ENCODE results near the gene PLXNB3. TPM values are rescaled to one million over a fixed set of nuclear protein-coding genes. Genes with fewer than 3 reads are reported as not detected.

Gene PLXNB3
- total and polyA plus RNA-seq, 7 experiments from 2014 or later = 0.45 to 1.6 (median 0.68) TPM; not detected in 4

- peaks cover 0 to 6% (median 1%) of the 10 kb centered on the region in 7 donors for H3K4me1 Mint-ChIP-seq
Observed at GRCh38 chrX:153769158-153769864, 5.3 kb downstream of the PLXNB3 start.

GRCh38 chrX:153769865-153770600 lies 6.0 kb downstream of the PLXNB3 start:
- Mint-ChIP-seq H3K36me3 (no peaks in the 10 kb centered on the region), H3K9me3 (no peaks in the 10 kb centered on the region), H3K27me3 (peaks cover 0 to 2% (median 0%) of the 10 kb centered on the region in 5 donors), H3K27ac (peak overlapping the region in 1 of 9 donors; percentile 85), H3K4me3 (no peak overlapping the region), H3K4me1 (peaks cover 0 to 6% (median 1%) of the 10 kb centered on the region in 7 donors)
- DNase-seq (no peak), ATAC-seq (no peak)
- POLR2A ChIA-PET = no interaction called here
- intact Hi-C loops (cut with micrococcal nuclease) = loop anchor here in 1 of 2 donors (10.0 kb wide), 1 partner anchor 285 kb away; no protein-coding TSS in a partner anchor
- Histone ChIP-seq H3K27ac (ENCODE audit: low read depth, low read length) (no peak overlapping the region), H3K9me3 (ENCODE audit: control insufficient read depth in 2 of 3, low read length in 3 of 3) (no peaks in the 10 kb centered on the region), H3K27me3 (ENCODE audit: control insufficient read depth in 2 of 2, insufficient read depth in 2 of 2, low read length in 2 of 2) (no peaks in the 10 kb centered on the region), H3K4me1 (ENCODE audit: control insufficient read depth in 2 of 2, insufficient read depth in 2 of 2, low read length in 2 of 2) (no peaks in the 10 kb centered on the region), H3K36me3 (ENCODE audit: control insufficient read depth in 2 of 3, insufficient read depth in 3 of 3, low read length in 3 of 3) (no peaks in the 10 kb centered on the region), H3K4me3 (ENCODE audit: low read length) (no peak overlapping the region)
- CTCF ChIA-PET = no interaction called here

More at GRCh38 chrX:153769158-153769864, 5.3 kb downstream of the PLXNB3 start:
- no peak overlapping the region for H3K4me3 ChIP-seq (ENCODE audit: low read length)
- no peak overlapping the region for H3K27ac ChIP-seq (ENCODE audit: low read depth, low read length)
- no peaks in the 10 kb centered on the region for H3K9me3 ChIP-seq (ENCODE audit: control insufficient read depth in 2 of 3, low read length in 3 of 3)
- H3K4me1 ChIP-seq (ENCODE audit: control insufficient read depth in 2 of 2, insufficient read depth in 2 of 2, low read length in 2 of 2) = no peaks in the 10 kb centered on the region
- Mint-ChIP-seq H3K27ac (no peak overlapping the region), H3K36me3 (no peaks in the 10 kb centered on the region), H3K9me3 (no peaks in the 10 kb centered on the region), H3K27me3 (peaks cover 0 to 2% (median 0%) of the 10 kb centered on the region in 5 donors), H3K4me3 (no peak overlapping the region)
- ATAC-seq (no peak), DNase-seq (no peak)
- CTCF ChIA-PET = no interaction called here
- H3K36me3 ChIP-seq (ENCODE audit: control insufficient read depth in 2 of 3, insufficient read depth in 3 of 3, low read length in 3 of 3) = no peaks in the 10 kb centered on the region
- POLR2A ChIA-PET = no interaction called here
- H3K27me3 ChIP-seq (ENCODE audit: control insufficient read depth in 2 of 2, insufficient read depth in 2 of 2, low read length in 2 of 2) = no peaks in the 10 kb centered on the region
- intact Hi-C loops (cut with micrococcal nuclease) = loop anchor here in 1 of 2 donors (10.0 kb wide), 1 partner anchor 285 kb away; no protein-coding TSS in a partner anchor

- no peaks in the 10 kb centered on the region for H3K4me1 ChIP-seq (ENCODE audit: control insufficient read depth in 2 of 2, insufficient read depth in 2 of 2, low read length in 2 of 2)
- ChIA-PET POLR2A (no interaction called here), CTCF (no interaction called here)
- Mint-ChIP-seq H3K27me3 (peaks cover 0 to 2% (median 0%) of the 10 kb centered on the region in 5 donors), H3K9me3 (no peaks in the 10 kb centered on the region), H3K4me1 (peaks cover 0 to 6% (median 1%) of the 10 kb centered on the region in 7 donors), H3K27ac (no peak overlapping the region), H3K4me3 (no peak overlapping the region), H3K36me3 (no peaks in the 10 kb centered on the region)
- intact Hi-C loops (cut with micrococcal nuclease) = no loop called here
- no peaks in the 10 kb centered on the region for H3K9me3 ChIP-seq (ENCODE audit: control insufficient read depth in 2 of 3, low read length in 3 of 3)
- H3K36me3 ChIP-seq (ENCODE audit: control insufficient read depth in 2 of 3, insufficient read depth in 3 of 3, low read length in 3 of 3) = no peaks in the 10 kb centered on the region
- ATAC-seq (no peak), DNase-seq (no peak)
- no peak overlapping the region for H3K27ac ChIP-seq (ENCODE audit: low read depth, low read length)
- no peaks in the 10 kb centered on the region for H3K27me3 ChIP-seq (ENCODE audit: control insufficient read depth in 2 of 2, insufficient read depth in 2 of 2, low read length in 2 of 2)
- no peak overlapping the region for H3K4me3 ChIP-seq (ENCODE audit: low read length)
Observed at GRCh38 chrX:153770601-153771414, 6.8 kb downstream of the PLXNB3 start.

- no peak for ATAC-seq
- peaks cover 0 to 6% (median 0%) of the 10 kb centered on the region in 7 donors for H3K4me1 Mint-ChIP-seq
- ChIA-PET CTCF (no interaction called here), POLR2A (no interaction called here)
- Histone ChIP-seq H3K4me1 (ENCODE audit: control insufficient read depth in 2 of 2, insufficient read depth in 2 of 2, low read length in 2 of 2) (no peaks in the 10 kb centered on the region), H3K27me3 (ENCODE audit: control insufficient read depth in 2 of 2, insufficient read depth in 2 of 2, low read length in 2 of 2) (no peaks in the 10 kb centered on the region), H3K9me3 (ENCODE audit: control insufficient read depth in 2 of 3, low read length in 3 of 3) (no peaks in the 10 kb centered on the region), H3K36me3 (ENCODE audit: control insufficient read depth in 2 of 3, insufficient read depth in 3 of 3, low read length in 3 of 3) (no peaks in the 10 kb centered on the region), H3K27ac (ENCODE audit: low read depth, low read length) (no peak overlapping the region), H3K4me3 (ENCODE audit: low read length) (no peak overlapping the region)
- H3K4me3 Mint-ChIP-seq = no peak overlapping the region
- no peak overlapping the region for H3K27ac Mint-ChIP-seq
- no peaks in the 10 kb centered on the region for H3K27me3 Mint-ChIP-seq
- DNase-seq = no peak
- intact Hi-C loops (cut with micrococcal nuclease) = no loop called here
- no peaks in the 10 kb centered on the region for H3K36me3 Mint-ChIP-seq
- H3K9me3 Mint-ChIP-seq = no peaks in the 10 kb centered on the region
Observed at GRCh38 chrX:153771415-153772315, 7.6 kb downstream of the PLXNB3 start.

GRCh38 chrX:153772316-153773217 lies 8.5 kb downstream of the PLXNB3 start:
- ATAC-seq (no peak), DNase-seq (no peak)
- CTCF ChIA-PET = no interaction called here
- Histone ChIP-seq H3K4me1 (ENCODE audit: control insufficient read depth in 2 of 2, insufficient read depth in 2 of 2, low read length in 2 of 2) (no peaks in the 10 kb centered on the region), H3K27ac (ENCODE audit: low read depth, low read length) (no peak overlapping the region), H3K9me3 (ENCODE audit: control insufficient read depth in 2 of 3, low read length in 3 of 3) (no peaks in the 10 kb centered on the region), H3K4me3 (ENCODE audit: low read length) (no peak overlapping the region), H3K36me3 (ENCODE audit: control insufficient read depth in 2 of 3, insufficient read depth in 3 of 3, low read length in 3 of 3) (no peaks in the 10 kb centered on the region), H3K27me3 (ENCODE audit: control insufficient read depth in 2 of 2, insufficient read depth in 2 of 2, low read length in 2 of 2) (no peaks in the 10 kb centered on the region)
- POLR2A ChIA-PET = interaction anchor here (0.5 kb wide), 1 partner anchor 144 kb away, joined by 3 read pairs; no protein-coding TSS in a partner anchor
- peaks cover 0 to 6% (median 0%) of the 10 kb centered on the region in 7 donors for H3K4me1 Mint-ChIP-seq
- H3K4me3 Mint-ChIP-seq = no peak overlapping the region
- no peak overlapping the region for H3K27ac Mint-ChIP-seq
- H3K9me3 Mint-ChIP-seq = no peaks in the 10 kb centered on the region
- H3K36me3 Mint-ChIP-seq = no peaks in the 10 kb centered on the region
- H3K27me3 Mint-ChIP-seq = no peaks in the 10 kb centered on the region
- intact Hi-C loops (cut with micrococcal nuclease) = no loop called here

All from naive thymus-derived CD4-positive, alpha-beta T cell (primary cell).